Measurements from ENCODE around the gene ASB17.
"Not testable (repeated sequence)": the region's sequence is repeated elsewhere in the genome, so short reads cannot be mapped to it uniquely, and the experiment has no call there.

ASB17 gene

GRCh38 chr1:75954586-75954985, 22.4 kb upstream of the ASB17 start:
- Histone ChIP-seq H3K36me3 (ENCODE audit: insufficient read depth, insufficient read length, low read length) (no peaks in the 10 kb centered on the region), H3K9me3 (ENCODE audit: insufficient read depth, low read length) (peaks cover 4% of the 10 kb centered on the region; the same call in 1 of the 2 replicates), H3K4me1 (ENCODE audit: insufficient read depth, insufficient read length) (no peaks in the 10 kb centered on the region), H3K9ac (ENCODE audit: insufficient read length, low read depth) (no peak overlapping the region), H3K4me3 (ENCODE audit: insufficient read length, low read depth) (no peak overlapping the region), H3K27me3 (ENCODE audit: insufficient read depth, insufficient read length) (no peaks in the 10 kb centered on the region)
- TF ChIP-seq YY1 (IDR thresholded peaks at IDR 0.05; ENCODE audit: insufficient read depth, insufficient read length) = no peak
- TF ChIP-seq ZNF274 (IDR thresholded peaks at IDR 0.05; ENCODE audit: low read depth, low read length) = no peak
- TF ChIP-seq SUZ12 (IDR thresholded peaks at IDR 0.05; ENCODE audit: extremely low read depth, insufficient read depth, insufficient read length) = no peak
- no peak for DNase-seq (ENCODE audit: low read depth, low spot score)

- Histone ChIP-seq H3K36me3 (ENCODE audit: insufficient read depth, insufficient read length, low read length) (no peaks in the 10 kb centered on the region), H3K4me3 (ENCODE audit: insufficient read length, low read depth) (no peak overlapping the region), H3K27me3 (ENCODE audit: insufficient read depth, insufficient read length) (no peaks in the 10 kb centered on the region), H3K9ac (ENCODE audit: insufficient read length, low read depth) (no peak overlapping the region), H3K9me3 (ENCODE audit: insufficient read depth, low read length) (peaks cover 6% of the 10 kb centered on the region; the same call in 1 of the 2 replicates), H3K4me1 (ENCODE audit: insufficient read depth, insufficient read length) (no peaks in the 10 kb centered on the region)
- TF ChIP-seq ZNF274 (IDR thresholded peaks at IDR 0.05; ENCODE audit: low read depth, low read length) (no peak), YY1 (IDR thresholded peaks at IDR 0.05; ENCODE audit: insufficient read depth, insufficient read length) (no peak), SUZ12 (IDR thresholded peaks at IDR 0.05; ENCODE audit: extremely low read depth, insufficient read depth, insufficient read length) (no peak)
- DNase-seq (ENCODE audit: low read depth, low spot score) = no peak
Measured at GRCh38 chr1:75953461-75953860, 21.3 kb upstream of the ASB17 start.

GRCh38 chr1:75952016-75952415, 19.8 kb upstream of the ASB17 start:
- Histone ChIP-seq H3K36me3 (ENCODE audit: insufficient read depth, insufficient read length, low read length) (no peaks in the 10 kb centered on the region), H3K9me3 (ENCODE audit: insufficient read depth, low read length) (peaks cover 6% of the 10 kb centered on the region; the same call in 1 of the 2 replicates), H3K4me1 (ENCODE audit: insufficient read depth, insufficient read length) (no peaks in the 10 kb centered on the region), H3K4me3 (ENCODE audit: insufficient read length, low read depth) (no peak overlapping the region), H3K9ac (ENCODE audit: insufficient read length, low read depth) (no peak overlapping the region), H3K27me3 (ENCODE audit: insufficient read depth, insufficient read length) (no peaks in the 10 kb centered on the region)
- no peak for DNase-seq (ENCODE audit: low read depth, low spot score)
- TF ChIP-seq YY1 (IDR thresholded peaks at IDR 0.05; ENCODE audit: insufficient read depth, insufficient read length) (no peak), ZNF274 (IDR thresholded peaks at IDR 0.05; ENCODE audit: low read depth, low read length) (no peak), SUZ12 (IDR thresholded peaks at IDR 0.05; ENCODE audit: extremely low read depth, insufficient read depth, insufficient read length) (no peak)

- DNase-seq (ENCODE audit: low read depth, low spot score) = no peak
- Histone ChIP-seq H3K9me3 (ENCODE audit: insufficient read depth, low read length) (peaks cover 8% of the 10 kb centered on the region; the same call in 1 of the 2 replicates), H3K36me3 (ENCODE audit: insufficient read depth, insufficient read length, low read length) (no peaks in the 10 kb centered on the region), H3K4me3 (ENCODE audit: insufficient read length, low read depth) (no peak overlapping the region), H3K4me1 (ENCODE audit: insufficient read depth, insufficient read length) (no peaks in the 10 kb centered on the region), H3K9ac (ENCODE audit: insufficient read length, low read depth) (no peak overlapping the region), H3K27me3 (ENCODE audit: insufficient read depth, insufficient read length) (no peaks in the 10 kb centered on the region)
- TF ChIP-seq ZNF274 (IDR thresholded peaks at IDR 0.05; ENCODE audit: low read depth, low read length) (no peak), SUZ12 (IDR thresholded peaks at IDR 0.05; ENCODE audit: extremely low read depth, insufficient read depth, insufficient read length) (no peak), YY1 (IDR thresholded peaks at IDR 0.05; ENCODE audit: insufficient read depth, insufficient read length) (no peak)
Measured at GRCh38 chr1:75950176-75950575, 18.0 kb upstream of the ASB17 start.

GRCh38 chr1:75943037-75943436, 10.8 kb upstream of the ASB17 start:
- H3K9me3 ChIP-seq (ENCODE audit: insufficient read depth, low read length); H3K9ac ChIP-seq (ENCODE audit: insufficient read length, low read depth); DNase-seq (ENCODE audit: low read depth, low spot score); H3K27me3 ChIP-seq (ENCODE audit: insufficient read depth, insufficient read length); H3K4me1 ChIP-seq (ENCODE audit: insufficient read depth, insufficient read length); H3K4me3 ChIP-seq (ENCODE audit: insufficient read length, low read depth); H3K36me3 ChIP-seq (ENCODE audit: insufficient read depth, insufficient read length, low read length): not testable (repeated sequence)

GRCh38 chr1:75937034-75937433, 4.8 kb upstream of the ASB17 start:
- TF ChIP-seq ZNF274 (IDR thresholded peaks at IDR 0.05; ENCODE audit: low read depth, low read length) (no peak), YY1 (IDR thresholded peaks at IDR 0.05; ENCODE audit: insufficient read depth, insufficient read length) (no peak), SUZ12 (IDR thresholded peaks at IDR 0.05; ENCODE audit: extremely low read depth, insufficient read depth, insufficient read length) (no peak)
- no peak for DNase-seq (ENCODE audit: low read depth, low spot score)
- Histone ChIP-seq H3K36me3 (ENCODE audit: insufficient read depth, insufficient read length, low read length) (no peaks in the 10 kb centered on the region), H3K9me3 (ENCODE audit: insufficient read depth, low read length) (no peaks in the 10 kb centered on the region), H3K9ac (ENCODE audit: insufficient read length, low read depth) (no peak overlapping the region), H3K27me3 (ENCODE audit: insufficient read depth, insufficient read length) (no peaks in the 10 kb centered on the region), H3K4me3 (ENCODE audit: insufficient read length, low read depth) (no peak overlapping the region), H3K4me1 (ENCODE audit: insufficient read depth, insufficient read length) (no peaks in the 10 kb centered on the region)

GRCh38 chr1:75922698-75923097, 9.5 kb downstream of the ASB17 start:
- Histone ChIP-seq H3K9ac (ENCODE audit: insufficient read length, low read depth) (no peak overlapping the region), H3K4me1 (ENCODE audit: insufficient read depth, insufficient read length) (no peaks in the 10 kb centered on the region), H3K27me3 (ENCODE audit: insufficient read depth, insufficient read length) (no peaks in the 10 kb centered on the region), H3K4me3 (ENCODE audit: insufficient read length, low read depth) (no peak overlapping the region), H3K36me3 (ENCODE audit: insufficient read depth, insufficient read length, low read length) (no peaks in the 10 kb centered on the region), H3K9me3 (ENCODE audit: insufficient read depth, low read length) (no peaks in the 10 kb centered on the region)
- TF ChIP-seq ZNF274 (IDR thresholded peaks at IDR 0.05; ENCODE audit: low read depth, low read length) = no peak
- no peak for TF ChIP-seq SUZ12 (IDR thresholded peaks at IDR 0.05; ENCODE audit: extremely low read depth, insufficient read depth, insufficient read length)
- no peak for TF ChIP-seq YY1 (IDR thresholded peaks at IDR 0.05; ENCODE audit: insufficient read depth, insufficient read length)
- DNase-seq (ENCODE audit: low read depth, low spot score) = no peak

- Histone ChIP-seq H3K9ac (ENCODE audit: insufficient read length, low read depth) (no peak overlapping the region), H3K36me3 (ENCODE audit: insufficient read depth, insufficient read length, low read length) (no peaks in the 10 kb centered on the region), H3K27me3 (ENCODE audit: insufficient read depth, insufficient read length) (no peaks in the 10 kb centered on the region), H3K4me1 (ENCODE audit: insufficient read depth, insufficient read length) (no peaks in the 10 kb centered on the region), H3K9me3 (ENCODE audit: insufficient read depth, low read length) (no peaks in the 10 kb centered on the region), H3K4me3 (ENCODE audit: insufficient read length, low read depth) (no peak overlapping the region)
- no peak for DNase-seq (ENCODE audit: low read depth, low spot score)
- no peak for TF ChIP-seq YY1 (IDR thresholded peaks at IDR 0.05; ENCODE audit: insufficient read depth, insufficient read length)
- no peak for TF ChIP-seq ZNF274 (IDR thresholded peaks at IDR 0.05; ENCODE audit: low read depth, low read length)
- TF ChIP-seq SUZ12 (IDR thresholded peaks at IDR 0.05; ENCODE audit: extremely low read depth, insufficient read depth, insufficient read length) = no peak
Measured at GRCh38 chr1:75916834-75917233, 15.4 kb downstream of the ASB17 start.
